ENCODE measurements around the gene UPP1. TPM values are rescaled to one million over a fixed set of nuclear protein-coding genes. Genes with fewer than 3 reads are reported as not detected.

The UPP1 gene
- total and polyA plus RNA-seq, 2 of the 13 experiments (the other 11 are each of a cell fraction or from before 2014, with no cell fraction given) = 5.7 to 9.8 TPM

- TF ChIP-seq POGZ (CRISPR knock-in tag; IDR thresholded peaks at IDR 0.05) = peak; percentile 56; the same call in 1 of the 2 replicates
- peak; percentile 57; the same call in 1 of the 2 replicates for TF ChIP-seq ZNF605 (CRISPR knock-in tag; IDR thresholded peaks at IDR 0.05)
- peak; percentile 33; the same call in 1 of the 2 replicates for TF ChIP-seq ZSCAN30 (CRISPR knock-in tag; IDR thresholded peaks at IDR 0.05)
Observed at GRCh38 chr7:48140001-48140681, 51.1 kb downstream of the UPP1 start (continued).

GRCh38 chr7:48141521-48141920 lies 52.5 kb downstream of the UPP1 start:
- BruUV-seq (replicated peaks) = no TSS peak
- FAIRE-seq (no peak), ATAC-seq (no peak), DNase-seq (ENCODE audit: low spot score) (no peak)
- Histone ChIP-seq H3K4me3 (replicated peaks in 1 of 3; ENCODE audit: insufficient read depth in 1 of 3, low read depth in 2 of 3, low read length in 3 of 3) (no peak overlapping the region), H2AFZ (ENCODE audit: low read length) (no peak overlapping the region), H3K27ac (ENCODE audit: extremely low read length, insufficient read depth, low read length) (peak overlapping the region; percentile 90), H3K4me2 (ENCODE audit: low read depth, low read length) (no peak overlapping the region), H3K36me3 (replicated peaks in 1 of 2; ENCODE audit: control insufficient read depth in 1 of 2, insufficient read depth in 2 of 2, low read length in 2 of 2) (no peaks in the 10 kb centered on the region), H3K9ac (ENCODE audit: insufficient read depth, low read depth, low read length) (no peak overlapping the region), H3K9me3 (ENCODE audit: low read length) (peaks cover 10% of the 10 kb centered on the region; the same call in 1 of the 2 replicates), H3K4me1 (ENCODE audit: insufficient read depth, low read length) (peaks cover 84% of the 10 kb centered on the region), H4K20me1 (ENCODE audit: insufficient read depth, low read length) (no peaks in the 10 kb centered on the region), H3K79me2 (ENCODE audit: insufficient read depth, low read length) (no peaks in the 10 kb centered on the region), H3K27me3 (ENCODE audit: control insufficient read depth in 1 of 2, insufficient read depth in 2 of 2, low read length in 2 of 2) (no peaks in the 10 kb centered on the region)
- POLR2A ChIA-PET = interaction anchor here (2.7 to 4.1 kb wide), 2 partner anchors 13 to 53 kb away, joined by 34 to 57 read pairs; partner anchors contain the start of gene UPP1
- CTCF ChIA-PET (ENCODE audit: low intra/inter-chr PET ratio, low total read pairs) = no interaction called here
- no peak for TF ChIP-seq RNF219 (CRISPR knock-in tag; IDR thresholded peaks at IDR 0.05)
- TF ChIP-seq UBTF (CRISPR knock-in tag; IDR thresholded peaks at IDR 0.05) = no peak
- no peak for TF ChIP-seq ZNF652 (CRISPR knock-in tag; IDR thresholded peaks at IDR 0.05; ENCODE audit: borderline replicate concordance, low read depth)
- TF ChIP-seq ZNF263 (CRISPR knock-in tag; IDR thresholded peaks at IDR 0.05) = no peak
- TF ChIP-seq ZNF850 (CRISPR knock-in tag; conservative IDR thresholded peaks at IDR 0.05) = no peak
- TF ChIP-seq CREM (IDR thresholded peaks at IDR 0.05) = no peak
- no peak for TF ChIP-seq CREM (CRISPR knock-in tag; IDR thresholded peaks at IDR 0.05)
- no peak for TF ChIP-seq SETDB1 (CRISPR knock-in tag; IDR thresholded peaks at IDR 0.05; ENCODE audit: borderline replicate concordance)
- in situ Hi-C loops (cut with HindIII; ENCODE audit: extremely low pct_ligation_motif_present, low pct_unique_long_range_greater_than_20kb) = no loop called here
- intact Hi-C loops (cut with micrococcal nuclease; ENCODE audit: unreplicated experiment) = loop anchor here (2.0 kb wide), 1 partner anchor 53 kb away; the partner anchor contains the start of gene UPP1
- 100% methylated on average over 1 of the region's 1 CpG for WGBS (ENCODE audit: low lambda C conversion rate)

All from HepG2 (cell line).